ENCODE measurements around the gene SMYD2.

SMYD2 gene

GRCh38 chr1:214290424-214291037, 9.6 kb downstream of the SMYD2 start:
- DNase-seq (ENCODE audit: extremely low read depth, insufficient read length): no peak
- Histone ChIP-seq H3K4me3 (replicated peaks; ENCODE audit: low read depth, low read length) (no peak overlapping the region), H3K27me3 (replicated peaks; ENCODE audit: control insufficient read depth, insufficient read depth, low read length) (no peaks in the 10 kb centered on the region), H3K36me3 (ENCODE audit: control insufficient read depth, insufficient read depth, low read length) (no peaks in the 10 kb centered on the region)
- TF ChIP-seq CTCF (IDR thresholded peaks at IDR 0.05; ENCODE audit: insufficient read depth, low read length, poor library complexity, severe bottlenecking): no peak

GRCh38 chr1:214292322-214292721, 11.4 kb downstream of the SMYD2 start:
- H3K36me3 ChIP-seq (ENCODE audit: control insufficient read depth, insufficient read depth, low read length): no peaks in the 10 kb centered on the region
- TF ChIP-seq CTCF (IDR thresholded peaks at IDR 0.05; ENCODE audit: insufficient read depth, low read length, poor library complexity, severe bottlenecking): no peak
- no peak overlapping the region for H3K4me3 ChIP-seq (replicated peaks; ENCODE audit: low read depth, low read length)
- DNase-seq (ENCODE audit: extremely low read depth, insufficient read length): no peak
- no peaks in the 10 kb centered on the region for H3K27me3 ChIP-seq (replicated peaks; ENCODE audit: control insufficient read depth, insufficient read depth, low read length)

GRCh38 chr1:214295934-214296333, 15.0 kb downstream of the SMYD2 start:
- no peaks in the 10 kb centered on the region for H3K36me3 ChIP-seq (ENCODE audit: control insufficient read depth, insufficient read depth, low read length)
- no peaks in the 10 kb centered on the region for H3K27me3 ChIP-seq (replicated peaks; ENCODE audit: control insufficient read depth, insufficient read depth, low read length)
- no peak for DNase-seq (ENCODE audit: extremely low read depth, insufficient read length)
- no peak overlapping the region for H3K4me3 ChIP-seq (replicated peaks; ENCODE audit: low read depth, low read length)
- TF ChIP-seq CTCF (IDR thresholded peaks at IDR 0.05; ENCODE audit: insufficient read depth, low read length, poor library complexity, severe bottlenecking): no peak

- TF ChIP-seq CTCF (IDR thresholded peaks at IDR 0.05; ENCODE audit: insufficient read depth, low read length, poor library complexity, severe bottlenecking): no peak
- Histone ChIP-seq H3K36me3 (ENCODE audit: control insufficient read depth, insufficient read depth, low read length) (no peaks in the 10 kb centered on the region), H3K4me3 (replicated peaks; ENCODE audit: low read depth, low read length) (no peak overlapping the region), H3K27me3 (replicated peaks; ENCODE audit: control insufficient read depth, insufficient read depth, low read length) (no peaks in the 10 kb centered on the region)
- DNase-seq (ENCODE audit: extremely low read depth, insufficient read length): no peak
These were observed 16.1 kb downstream of the SMYD2 start for GRCh38 chr1:214296860-214297745.

GRCh38 chr1:214300149-214300780, 19.3 kb downstream of the SMYD2 start:
- DNase-seq (ENCODE audit: extremely low read depth, insufficient read length): no peak
- H3K4me3 ChIP-seq (replicated peaks; ENCODE audit: low read depth, low read length): no peak overlapping the region
- H3K27me3 ChIP-seq (replicated peaks; ENCODE audit: control insufficient read depth, insufficient read depth, low read length): no peaks in the 10 kb centered on the region
- no peak for TF ChIP-seq CTCF (IDR thresholded peaks at IDR 0.05; ENCODE audit: insufficient read depth, low read length, poor library complexity, severe bottlenecking)
- H3K36me3 ChIP-seq (ENCODE audit: control insufficient read depth, insufficient read depth, low read length): no peaks in the 10 kb centered on the region

Data from GM06990 (cell line).